NT2/D1 (cell line): Measurements from ENCODE around the gene LTF.
"Not testable (repeated sequence)": the region's sequence is repeated elsewhere in the genome, so short reads cannot be mapped to it uniquely, and the experiment has no call there.

Experiments
- SUZ12 ChIP-seq: IDR thresholded peaks from 2 replicates; pipeline ENCODE4 v1.6.1; 2011; ENCODE audit not compliant: insufficient read length, insufficient read depth; ENCODE audit errors: extremely low read depth
- YY1 ChIP-seq: IDR thresholded peaks from 2 replicates; pipeline ENCODE4 v1.6.1; 2011; ENCODE audit not compliant: insufficient read length, insufficient read depth

DNA sequence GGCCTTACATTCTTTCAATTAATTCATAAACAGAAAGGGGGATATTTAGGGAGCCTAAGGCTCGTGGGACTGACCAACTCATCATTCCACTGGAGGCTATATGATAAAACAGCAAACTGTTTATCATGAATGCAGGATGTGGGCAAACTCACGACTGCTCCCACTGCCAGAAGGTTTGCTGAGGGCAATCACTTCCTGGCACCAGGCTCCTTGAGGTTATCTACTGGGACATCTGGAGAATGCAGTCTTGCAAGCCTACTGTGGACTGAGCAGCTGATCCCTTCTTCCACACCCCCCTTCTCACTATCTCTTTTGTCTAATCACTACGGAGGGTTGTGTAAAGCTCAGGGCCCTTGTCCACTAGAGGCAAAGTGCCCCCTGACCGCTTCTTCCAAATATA lies 31.6 kb downstream of the LTF start:
- not testable (repeated sequence) for TF ChIP-seq YY1, SUZ12
